ENCODE results near the gene DYRK3. TPM values are rescaled to one million over a fixed set of nuclear protein-coding genes. Genes with fewer than 3 reads are reported as not detected.
A peak's percentile ranks its signal among the peaks of the same experiment; 100 is the strongest.

Gene DYRK3
- total RNA-seq, 1 experiment from 2014 or later, result 19.6 TPM

- no peak for DNase-seq (ENCODE audit: low spot score)
Measured at GRCh38 chr1:206661161-206661820, 26.0 kb downstream of the DYRK3 start.

GRCh38 chr1:206662396-206663092 lies 27.2 kb downstream of the DYRK3 start:
- no peak for DNase-seq (ENCODE audit: low spot score)

GRCh38 chr1:206663362-206663761 lies 28.0 kb downstream of the DYRK3 start:
- DNase-seq (ENCODE audit: low spot score), result no peak

GRCh38 chr1:206663832-206664652 lies 28.7 kb downstream of the DYRK3 start:
- peak; percentile 28 for DNase-seq (ENCODE audit: low spot score)

GRCh38 chr1:206664740-206665139 lies 29.4 kb downstream of the DYRK3 start:
- no peak for DNase-seq (ENCODE audit: low spot score)

GRCh38 chr1:206666031-206666561 lies 30.8 kb downstream of the DYRK3 start:
- no peak for DNase-seq (ENCODE audit: low spot score)

GRCh38 chr1:206666954-206667665 lies 31.8 kb downstream of the DYRK3 start:
- no peak for DNase-seq (ENCODE audit: low spot score)

DNA sequence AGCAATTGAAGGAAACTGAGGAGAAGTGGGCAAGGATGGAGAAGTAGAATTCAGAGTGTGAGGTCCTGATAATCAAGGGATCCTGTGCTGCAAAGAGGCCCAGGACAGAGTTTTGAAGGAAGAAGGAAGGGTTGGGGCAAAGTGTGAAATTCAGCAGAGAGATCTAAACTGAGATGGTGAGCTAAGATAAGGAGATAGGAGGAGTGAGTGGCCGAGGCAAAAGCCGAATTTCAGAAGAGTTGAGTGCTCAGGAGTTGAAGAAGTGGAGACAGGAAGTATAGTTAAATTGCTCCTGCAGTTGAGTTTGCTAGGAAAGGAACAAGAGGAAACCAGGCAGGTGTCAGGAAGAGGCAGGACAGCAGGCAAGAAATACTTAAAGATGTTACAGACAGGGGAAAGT lies 33.0 kb downstream of the DYRK3 start:
- DNase-seq (ENCODE audit: low spot score), result no peak

DNA sequence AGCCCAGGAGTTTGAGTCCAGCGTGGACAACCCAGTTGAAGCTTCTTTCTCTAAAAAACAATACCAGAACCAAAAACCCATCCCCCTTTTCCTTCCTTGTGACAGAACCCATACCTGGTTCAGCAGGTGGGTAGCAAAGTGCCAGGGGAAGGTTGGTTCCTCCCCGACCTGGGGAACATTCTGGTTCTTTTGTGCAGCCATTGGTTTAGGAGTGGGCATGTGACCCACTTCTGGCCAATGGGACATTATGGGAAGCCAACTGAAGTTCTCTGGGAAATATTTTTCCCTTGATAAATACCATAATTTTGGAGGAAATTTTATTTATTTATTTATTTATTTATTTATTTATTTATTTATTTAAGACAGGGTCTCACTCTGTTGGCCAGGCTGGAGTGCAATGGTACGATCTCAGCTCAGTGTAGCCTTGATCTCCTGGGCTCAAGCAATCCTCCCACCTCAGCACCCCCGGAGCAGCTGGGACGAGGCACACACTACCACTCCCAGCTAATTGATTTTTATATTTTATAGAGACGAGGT lies 33.6 kb downstream of the DYRK3 start:
- DNase-seq (ENCODE audit: low spot score), result no peak

DNA sequence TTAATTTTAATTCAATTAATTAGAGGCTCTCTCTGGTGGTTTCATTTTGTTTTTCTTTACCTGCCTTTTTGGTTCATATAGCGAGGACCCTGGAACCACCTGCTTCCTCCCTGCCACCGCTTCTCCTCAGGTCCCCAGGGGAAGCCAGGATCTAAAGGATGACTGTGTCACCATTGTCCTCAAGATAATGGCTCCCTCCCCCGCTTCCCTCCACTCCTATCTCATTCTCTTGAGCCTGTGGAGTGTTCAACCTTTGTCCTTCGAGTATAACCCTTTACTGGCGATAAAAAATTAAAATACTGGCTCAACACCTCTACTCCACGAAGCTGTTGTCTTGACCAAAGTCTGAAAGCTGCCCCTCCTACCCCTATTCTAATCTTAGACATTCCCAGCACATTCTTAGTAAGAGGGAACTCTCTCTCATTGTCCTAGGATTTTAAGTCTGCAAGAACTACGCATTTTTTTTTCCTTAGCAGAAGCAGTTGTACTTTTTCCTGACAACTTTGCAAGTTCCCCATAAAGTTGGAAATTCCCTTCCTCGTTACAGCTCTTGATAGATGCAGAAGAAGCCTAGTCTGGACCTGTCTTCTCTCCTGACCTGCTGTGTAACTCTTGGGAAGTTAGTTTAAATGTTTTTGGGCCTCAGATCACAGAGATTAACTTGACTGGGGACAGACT lies 36.8 kb downstream of the DYRK3 start:
- DNase-seq (ENCODE audit: low spot score), result no peak

GRCh38 chr1:206672844-206673758 lies 37.8 kb downstream of the DYRK3 start:
- DNase-seq (ENCODE audit: low spot score), result no peak

DNA sequence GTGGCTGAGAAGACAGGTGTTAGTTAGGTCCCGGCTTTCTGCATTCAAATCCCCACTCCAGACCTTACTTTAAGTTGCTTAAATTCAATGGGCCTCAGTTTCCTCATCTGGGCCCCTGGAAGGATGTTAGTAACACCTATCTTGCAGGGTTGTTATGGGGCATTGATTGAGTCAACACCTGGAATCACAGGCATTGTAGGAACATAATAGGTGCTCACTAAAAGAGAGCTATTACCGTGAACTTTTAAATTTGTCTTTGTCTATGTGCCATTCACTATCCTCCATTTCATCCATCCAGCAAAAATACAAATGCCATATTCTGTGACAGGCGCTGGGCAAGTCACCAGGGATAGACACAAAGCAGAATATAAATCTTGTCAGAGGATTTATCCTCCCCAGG lies 38.9 kb downstream of the DYRK3 start:
- no peak for DNase-seq (ENCODE audit: low spot score)

DNA sequence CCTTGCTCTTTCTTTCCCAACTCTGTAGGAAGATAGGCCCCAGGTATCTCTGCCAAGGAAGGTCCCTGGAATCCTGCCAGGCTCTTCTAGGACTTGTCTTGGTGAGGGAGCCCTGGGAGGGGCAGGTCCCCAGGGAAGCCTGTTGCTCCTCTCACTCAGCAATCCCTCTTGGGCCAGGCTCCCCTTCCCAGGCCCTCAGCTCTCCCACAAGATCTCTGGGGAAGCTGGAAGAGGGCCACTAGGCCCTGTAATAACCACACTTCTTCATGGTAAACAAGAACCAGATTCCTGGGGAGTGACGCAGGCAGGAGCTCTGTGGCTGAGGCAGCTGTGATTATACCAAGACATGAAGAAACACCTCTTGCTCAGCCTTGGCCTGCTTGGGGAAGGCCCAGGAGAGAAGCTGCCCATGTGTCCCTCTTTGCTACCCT lies 39.4 kb downstream of the DYRK3 start:
- DNase-seq (ENCODE audit: low spot score), result peak; percentile 97

DNA sequence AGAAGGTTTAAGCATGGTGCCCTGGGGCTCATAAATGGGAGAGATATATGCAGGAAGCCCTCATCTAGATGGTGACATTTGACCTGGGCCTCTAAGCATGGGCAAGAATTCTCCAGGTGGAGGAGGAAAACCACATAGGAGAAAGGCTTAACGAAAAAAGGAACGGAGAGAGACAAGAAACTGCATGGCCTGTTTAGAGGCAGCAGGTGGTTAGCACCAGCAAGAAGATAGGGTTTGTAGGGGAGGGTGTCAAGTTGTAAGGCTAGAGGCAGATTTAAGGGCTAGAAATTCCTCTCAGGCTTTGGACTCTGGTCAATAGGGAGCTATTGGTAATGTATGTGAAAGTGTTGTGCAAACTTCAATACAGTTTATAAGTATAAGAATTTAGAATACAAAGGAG lies 41.2 kb downstream of the DYRK3 start:
- no peak for DNase-seq (ENCODE audit: low spot score)

GRCh38 chr1:206678490-206678889 lies 43.2 kb downstream of the DYRK3 start:
- DNase-seq (ENCODE audit: low spot score), result no peak

DNA sequence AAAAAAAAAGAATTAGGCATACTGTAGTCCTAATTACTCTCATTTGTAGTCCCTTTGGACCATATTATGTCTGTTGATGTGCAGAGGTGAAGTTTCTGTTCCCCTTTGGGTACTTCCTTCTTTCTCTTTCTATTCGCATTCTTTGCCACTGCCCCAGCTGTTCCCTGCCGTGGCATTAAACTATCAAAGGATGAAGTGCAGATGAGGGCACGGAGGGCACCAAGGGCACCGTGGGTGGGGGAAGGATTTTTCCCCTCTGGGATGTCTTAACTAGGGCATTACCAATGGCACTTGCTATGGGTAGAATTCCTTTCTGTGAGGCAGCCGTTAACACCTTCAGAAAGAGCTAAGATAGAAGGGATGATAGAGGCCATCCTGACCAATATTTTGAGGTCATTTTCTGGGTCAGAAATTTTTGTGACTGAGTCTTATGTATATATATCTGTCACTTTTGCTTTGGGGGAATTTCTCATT lies 44.4 kb downstream of the DYRK3 start:
- DNase-seq (ENCODE audit: low spot score), result no peak

DNA sequence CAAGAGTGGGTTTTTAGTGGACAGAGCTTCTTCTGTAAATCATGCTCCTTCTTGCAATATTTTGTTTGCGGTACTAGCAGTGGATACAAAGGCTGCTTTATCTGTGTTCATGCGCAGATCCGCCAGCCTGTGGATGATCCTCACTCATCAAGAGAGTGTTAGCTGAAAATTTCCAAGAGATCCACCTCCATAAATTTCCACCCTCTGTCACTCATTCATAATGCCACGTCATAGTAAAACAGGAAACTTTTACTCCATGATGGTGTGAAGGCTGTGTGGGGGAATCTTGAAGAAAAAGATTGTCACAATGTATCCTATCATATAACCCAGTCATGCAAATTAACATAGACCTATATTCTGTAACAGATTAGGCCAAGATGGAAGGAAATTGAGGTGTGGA lies 44.9 kb downstream of the DYRK3 start:
- no peak for DNase-seq (ENCODE audit: low spot score)

DNA sequence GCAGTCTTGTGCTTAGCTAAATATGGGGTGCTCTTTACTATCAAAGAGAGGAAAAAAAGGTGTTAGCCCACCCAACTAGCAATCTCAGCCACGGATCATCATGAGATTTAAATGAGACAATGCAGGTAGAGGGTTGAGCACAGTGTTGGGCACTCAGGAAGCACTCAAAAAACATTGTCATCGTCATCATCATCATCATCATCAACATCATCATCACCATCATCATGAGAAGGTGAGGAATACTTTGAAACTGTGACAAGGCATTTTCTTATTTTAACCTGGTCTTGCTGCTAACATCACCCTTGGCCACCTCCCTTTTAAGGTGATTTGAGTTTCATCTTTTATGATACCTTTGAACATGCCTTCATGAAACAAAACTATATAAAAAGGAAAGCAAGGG lies 46.0 kb downstream of the DYRK3 start:
- DNase-seq (ENCODE audit: low spot score), result no peak

DNA sequence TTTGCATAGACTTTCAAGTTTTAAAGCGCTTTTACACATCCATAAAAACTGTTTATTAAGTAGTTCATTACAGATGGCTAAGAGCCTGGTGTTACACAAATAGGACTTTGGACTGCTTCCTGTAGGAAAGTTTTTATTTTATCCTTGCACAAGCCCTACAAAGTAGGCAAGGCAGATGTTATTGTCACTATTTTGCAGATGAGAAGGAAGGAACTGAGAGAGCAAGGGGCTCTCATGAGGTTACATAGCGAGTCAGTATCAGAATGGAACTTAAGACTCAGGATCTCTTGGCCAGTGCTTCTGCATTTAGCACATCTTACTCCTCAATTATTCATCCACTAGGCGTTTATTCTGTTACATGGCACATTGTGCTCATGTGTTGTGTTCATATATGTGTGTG lies 46.8 kb downstream of the DYRK3 start:
- DNase-seq (ENCODE audit: low spot score), result no peak

DNA sequence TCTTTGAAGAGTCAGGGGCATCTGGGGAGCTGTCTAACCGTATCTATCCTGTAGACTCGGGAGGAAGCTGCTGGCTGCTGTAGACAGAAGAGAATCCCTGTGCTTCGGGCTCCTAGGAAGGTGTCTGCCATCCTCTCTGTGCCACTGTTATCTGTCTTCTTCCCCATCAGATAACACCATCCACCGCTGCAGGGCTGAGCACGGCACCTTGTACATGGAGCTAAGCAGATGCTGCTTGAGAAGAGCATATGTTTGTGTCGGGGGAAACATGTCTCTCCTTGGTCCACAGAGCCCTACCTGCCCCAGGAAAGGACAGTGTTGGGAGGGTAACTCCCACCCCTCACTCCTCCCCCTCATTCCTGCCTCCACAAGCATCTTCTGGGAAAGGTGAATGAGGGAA lies 48.0 kb downstream of the DYRK3 start:
- DNase-seq (ENCODE audit: low spot score), result no peak
